Left ventricle myocardium superior (tissue), 1 donor: ENCODE measurements around the gene TOMM40. TPM values are rescaled to one million over a fixed set of nuclear protein-coding genes. Genes with fewer than 3 reads are reported as not detected.
"Not testable (repeated sequence)": the region's sequence is repeated elsewhere in the genome, so short reads cannot be mapped to it uniquely, and the experiment has no call there.

Experiments used
- ATAC-seq: fragments of 200-7000 bp; cut with Tn5 transposase; one replicate; pipeline ENCODE4 v1.9.1; 2020; ENCODE audit warnings: mild to moderate bottlenecking, moderate library complexity
- DNase-seq: peaks from one replicate; pipeline ENCODE4 v3.0.0-alpha.2; 2020
- intact Hi-C: fragments of 100-400 bp; cut with micrococcal nuclease; formaldehyde crosslinking; loops from one replicate; pipeline ENCODE4 v1.11.0; 2022
- total RNA-seq: library from RNA; stranded (reverse); fragmentation: NEBNext Ultra II Directional; extraction: Animal tissue kit (Norgen Biotek cat#: 25700); gene quantifications from one replicate; pipeline ENCODE4 v1.2.1, GENCODE V29; 2021
- donor health status: DM: no; HTN: yes; CAD: no; lungs with severe emphysema.

Gene TOMM40
- total RNA-seq, 1 donor from 2014 or later: 49.8 TPM

DNA sequence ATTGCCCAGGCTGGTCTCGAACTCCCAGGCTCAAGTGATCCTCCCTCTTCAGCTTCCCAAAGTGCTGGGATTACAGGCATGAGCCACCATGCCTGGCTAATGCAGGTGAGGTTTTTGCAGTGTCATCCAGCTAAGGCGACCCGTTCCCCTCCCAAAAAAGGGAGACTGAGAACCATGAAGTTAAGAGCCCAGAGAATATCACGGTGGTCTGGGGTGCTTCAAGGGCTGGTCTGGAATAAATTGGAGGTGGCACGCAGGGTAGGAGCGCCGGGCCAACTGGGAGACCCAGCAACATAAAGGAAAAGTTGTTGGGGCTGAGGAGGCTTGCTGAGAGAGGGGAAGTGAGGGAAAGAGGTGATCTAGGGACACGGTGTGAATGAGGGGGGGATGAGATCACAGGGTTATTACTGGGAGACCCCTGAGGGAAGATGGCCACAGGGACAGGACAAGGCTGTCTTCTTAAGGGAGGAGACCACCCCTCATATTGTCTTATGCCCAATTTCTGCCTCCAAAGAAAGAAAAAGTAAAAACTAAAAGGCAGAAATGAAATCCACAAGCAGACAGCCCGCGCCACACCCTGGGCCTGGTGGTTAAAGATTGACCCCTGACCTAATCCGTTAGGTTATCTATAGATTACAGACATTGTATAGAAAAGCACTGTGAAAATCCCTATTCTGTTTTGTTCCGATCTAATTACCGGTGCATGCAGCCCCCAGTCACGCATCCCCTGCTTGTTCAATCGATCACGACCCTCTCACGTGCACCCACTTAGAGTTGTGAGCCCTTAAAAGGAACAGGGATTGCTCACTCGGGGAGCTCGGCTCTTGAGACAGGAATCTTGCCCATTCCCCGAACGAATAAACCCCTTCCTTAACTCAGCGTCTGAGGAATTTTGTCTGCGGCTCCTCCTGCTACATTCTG, 22.7 kb downstream of the TOMM40 start:
- ATAC-seq, DNase-seq, intact Hi-C loops: not testable (repeated sequence)

DNA sequence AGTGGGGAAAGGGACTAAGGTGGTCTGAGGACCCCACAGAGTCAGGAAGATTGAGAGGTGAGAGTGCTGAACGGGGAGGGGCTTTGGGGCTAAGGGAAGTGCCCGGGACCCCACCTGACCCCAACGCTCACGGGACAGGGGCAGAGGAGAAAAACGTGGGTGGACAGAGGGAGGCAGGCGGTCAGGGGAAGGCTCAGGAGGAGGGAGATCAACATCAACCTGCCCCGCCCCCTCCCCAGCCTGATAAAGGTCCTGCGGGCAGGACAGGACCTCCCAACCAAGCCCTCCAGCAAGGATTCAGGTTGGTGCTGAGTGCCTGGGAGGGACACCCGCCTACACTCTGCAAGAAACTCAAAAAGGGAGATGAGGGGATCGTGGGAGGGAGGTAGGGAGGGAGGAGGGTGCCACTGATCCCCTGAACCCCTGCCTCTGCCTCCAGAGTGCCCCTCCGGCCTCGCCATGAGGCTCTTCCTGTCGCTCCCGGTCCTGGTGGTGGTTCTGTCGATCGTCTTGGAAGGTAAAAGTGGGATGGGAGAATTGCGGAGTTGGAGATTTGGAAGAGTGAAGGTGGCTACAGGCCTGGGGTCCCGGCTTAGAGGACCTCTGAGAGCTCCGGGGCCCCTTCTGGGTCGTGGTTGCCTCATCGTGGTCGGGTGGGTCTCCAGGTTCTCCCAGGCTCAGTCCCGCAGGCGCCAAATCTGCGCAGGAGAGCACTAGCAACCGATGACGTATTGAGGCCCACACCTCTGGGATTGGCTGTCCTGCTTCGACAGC, 23.6 kb downstream of the TOMM40 start, which contains the start of gene APOC1:
APOC1 (plus strand) TSS at position 176 of the 774 bp plus-strand sequence; CDS start at position 460, 284 bp downstream.
- ATAC-seq (peak; percentile 93), DNase-seq (peak; percentile 88)
- intact Hi-C loops: not testable (repeated sequence)

GRCh38 chr19:44924243-44924725, 33.2 kb downstream of the TOMM40 start:
- intact Hi-C loops: no loop called here
- ATAC-seq (no peak), DNase-seq (no peak)

GRCh38 chr19:44925114-44925891, 34.2 kb downstream of the TOMM40 start:
- intact Hi-C loops: no loop called here
- DNase-seq (peak; percentile 84), ATAC-seq (peak; percentile 84)

DNA sequence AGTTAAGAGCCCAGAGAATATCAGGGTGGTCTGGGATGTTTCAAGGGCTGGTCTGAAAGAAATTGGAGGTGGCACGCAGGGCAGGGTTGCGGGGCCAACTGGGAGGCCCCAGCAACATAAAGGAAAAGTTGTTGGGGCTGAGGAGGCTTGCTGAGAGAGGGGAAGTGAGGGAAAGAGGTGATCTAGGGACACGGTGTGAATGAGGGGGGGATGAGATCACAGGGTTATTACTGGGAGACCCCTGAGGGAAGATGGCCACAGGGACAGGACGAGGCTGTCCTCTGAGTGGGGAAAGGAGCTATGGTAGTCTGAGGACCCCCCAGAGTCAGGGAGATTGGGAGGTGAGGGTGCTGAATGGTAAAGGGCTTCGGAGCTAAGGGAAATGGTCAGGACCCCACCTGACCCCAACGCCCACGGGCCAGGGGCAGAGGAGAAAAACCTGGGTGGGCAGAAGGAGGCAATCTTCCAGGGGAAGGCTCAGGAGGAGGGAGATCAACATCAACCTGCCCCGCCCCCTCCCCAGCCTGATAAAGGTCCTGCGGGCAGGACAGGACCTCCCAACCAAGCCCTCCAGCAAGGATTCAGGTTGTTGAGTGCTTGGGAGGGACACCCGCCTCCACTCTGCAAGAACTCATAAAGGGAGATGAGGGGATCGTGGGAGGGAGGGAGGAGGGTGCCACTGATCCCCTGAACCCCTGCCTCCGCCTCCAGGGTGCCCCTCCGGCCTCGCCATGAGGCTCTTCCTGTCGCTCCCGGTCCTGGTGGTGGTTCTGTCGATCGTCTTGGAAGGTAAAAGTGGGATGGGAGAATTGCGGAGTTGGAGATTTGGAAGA, 35.4 kb downstream of the TOMM40 start:
- peak; percentile 7 for ATAC-seq
- DNase-seq, intact Hi-C loops: not testable (repeated sequence)

DNA sequence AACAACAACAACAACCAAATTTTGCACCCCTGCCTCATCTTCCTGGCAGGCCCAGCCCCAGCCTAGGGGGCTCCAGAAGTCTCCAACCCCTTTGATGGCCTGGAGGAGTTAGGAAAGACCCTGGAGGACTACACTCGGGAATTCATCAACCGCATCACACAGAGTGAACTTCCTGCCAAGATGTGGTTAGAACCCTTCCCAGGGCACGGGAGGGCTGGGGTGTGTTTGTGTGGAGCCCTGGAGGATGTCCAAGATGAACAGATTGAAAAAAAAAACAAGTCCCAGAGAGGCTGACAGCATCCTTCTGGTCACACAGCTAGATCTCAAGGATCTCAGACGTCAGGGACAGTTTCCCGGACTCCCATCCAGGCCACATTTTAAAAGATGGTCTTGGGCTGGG, 36.7 kb downstream of the TOMM40 start:
- DNase-seq (no peak), ATAC-seq (no peak)
- intact Hi-C loops: no loop called here

- intact Hi-C loops: no loop called here
- ATAC-seq: no peak
Measured at GRCh38 chr19:44930088-44930487, 39.0 kb downstream of the TOMM40 start.

GRCh38 chr19:44931541-44931940, 40.5 kb downstream of the TOMM40 start:
- no peak for DNase-seq
- intact Hi-C loops: no loop called here
- no peak for ATAC-seq

More at GRCh38 chr19:44930088-44930487, 39.0 kb downstream of the TOMM40 start:
- DNase-seq: no peak

- ATAC-seq (no peak), DNase-seq (no peak)
- intact Hi-C loops: no loop called here
Measured at GRCh38 chr19:44939668-44940067, 48.6 kb downstream of the TOMM40 start.

- intact Hi-C loops: no loop called here
- DNase-seq (no peak), ATAC-seq (no peak)
Measured at GRCh38 chr19:44942067-44942571, 51.1 kb downstream of the TOMM40 start, which contains the start of gene APOC4. Gene APOC4 (plus strand): TSS chr19:44942237. CDS start chr19:44942278, 41 bp downstream.

DNA sequence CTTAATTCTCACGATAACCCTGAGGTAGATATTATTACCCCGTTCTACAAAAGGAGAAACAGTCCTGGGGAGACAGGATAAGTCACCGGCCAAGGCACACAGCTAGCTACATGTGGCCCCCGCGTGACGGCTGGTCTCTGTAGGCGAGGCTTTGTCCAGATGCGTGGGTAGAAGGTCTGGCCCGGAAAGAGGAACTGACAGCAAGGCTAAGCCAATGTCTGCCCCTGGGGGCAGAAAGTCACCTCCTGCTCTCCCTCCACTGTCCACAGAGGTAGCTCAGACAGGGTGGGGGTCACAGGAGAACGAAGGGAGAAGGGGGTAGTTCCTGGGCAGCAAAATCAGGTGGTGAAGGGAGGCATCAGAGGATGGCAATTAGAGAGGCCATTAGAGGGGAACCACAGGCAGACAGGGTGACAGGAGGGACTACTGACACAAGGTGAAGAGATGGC, 52.8 kb downstream of the TOMM40 start:
- intact Hi-C loops: no loop called here
- DNase-seq (peak; percentile 57), ATAC-seq (peak; percentile 56)

DNA sequence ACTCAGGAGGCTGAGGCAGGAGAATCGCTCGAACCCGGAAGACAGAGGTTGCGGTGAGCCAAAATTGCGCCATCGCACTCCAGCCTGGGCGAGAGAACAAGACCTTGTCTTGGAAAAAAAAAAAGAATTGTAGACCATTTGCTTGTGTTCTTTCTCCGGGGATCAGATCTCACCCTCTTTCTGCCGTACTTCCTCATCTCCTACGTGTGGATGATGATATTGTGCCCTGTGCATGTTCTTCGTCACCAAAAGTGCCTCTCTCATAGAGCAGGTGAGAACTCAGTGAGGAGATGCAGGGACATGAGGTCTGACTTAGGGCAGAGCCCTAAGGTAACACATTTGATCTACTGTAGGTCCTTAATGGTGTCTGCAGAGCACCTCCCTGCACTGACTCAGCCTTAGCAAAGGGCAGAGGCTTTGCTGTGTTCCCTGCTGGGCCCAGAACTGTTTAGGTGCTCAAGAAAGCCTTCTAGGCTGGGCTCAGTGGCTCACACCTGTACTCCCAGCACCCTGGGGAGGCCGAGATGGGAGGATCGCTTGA, 56.1 kb downstream of the TOMM40 start:
- DNase-seq (no peak), ATAC-seq (no peak)
- intact Hi-C loops: no loop called here

DNA sequence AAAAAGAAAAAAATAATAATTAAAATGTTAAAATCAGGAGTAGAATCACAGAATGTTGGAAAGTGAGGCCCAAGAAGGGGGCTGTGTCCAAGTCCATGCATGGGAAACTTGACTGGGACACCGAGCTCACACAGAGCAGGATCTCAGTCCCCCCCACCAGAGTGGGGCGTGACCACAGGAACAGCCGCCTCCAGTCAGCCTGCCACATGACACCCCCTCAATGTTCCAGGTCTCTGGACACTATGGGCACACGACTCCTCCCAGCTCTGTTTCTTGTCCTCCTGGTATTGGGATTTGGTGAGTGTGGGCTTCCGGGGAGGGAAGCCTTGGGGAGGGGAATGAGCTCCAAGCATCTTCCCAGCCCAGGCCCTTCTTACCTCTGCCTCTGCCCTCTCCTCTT, 57.2 kb downstream of the TOMM40 start:
- intact Hi-C loops: no loop called here
- no peak for ATAC-seq
- no peak for DNase-seq

GRCh38 chr19:44948763-44949374, 57.8 kb downstream of the TOMM40 start:
- no peak for DNase-seq
- intact Hi-C loops: no loop called here

GRCh38 chr19:44949550-44949949, 58.5 kb downstream of the TOMM40 start:
- ATAC-seq: no peak
- intact Hi-C loops: no loop called here
- DNase-seq: no peak

More at GRCh38 chr19:44948763-44949374, 57.8 kb downstream of the TOMM40 start:
- ATAC-seq: no peak

DNA sequence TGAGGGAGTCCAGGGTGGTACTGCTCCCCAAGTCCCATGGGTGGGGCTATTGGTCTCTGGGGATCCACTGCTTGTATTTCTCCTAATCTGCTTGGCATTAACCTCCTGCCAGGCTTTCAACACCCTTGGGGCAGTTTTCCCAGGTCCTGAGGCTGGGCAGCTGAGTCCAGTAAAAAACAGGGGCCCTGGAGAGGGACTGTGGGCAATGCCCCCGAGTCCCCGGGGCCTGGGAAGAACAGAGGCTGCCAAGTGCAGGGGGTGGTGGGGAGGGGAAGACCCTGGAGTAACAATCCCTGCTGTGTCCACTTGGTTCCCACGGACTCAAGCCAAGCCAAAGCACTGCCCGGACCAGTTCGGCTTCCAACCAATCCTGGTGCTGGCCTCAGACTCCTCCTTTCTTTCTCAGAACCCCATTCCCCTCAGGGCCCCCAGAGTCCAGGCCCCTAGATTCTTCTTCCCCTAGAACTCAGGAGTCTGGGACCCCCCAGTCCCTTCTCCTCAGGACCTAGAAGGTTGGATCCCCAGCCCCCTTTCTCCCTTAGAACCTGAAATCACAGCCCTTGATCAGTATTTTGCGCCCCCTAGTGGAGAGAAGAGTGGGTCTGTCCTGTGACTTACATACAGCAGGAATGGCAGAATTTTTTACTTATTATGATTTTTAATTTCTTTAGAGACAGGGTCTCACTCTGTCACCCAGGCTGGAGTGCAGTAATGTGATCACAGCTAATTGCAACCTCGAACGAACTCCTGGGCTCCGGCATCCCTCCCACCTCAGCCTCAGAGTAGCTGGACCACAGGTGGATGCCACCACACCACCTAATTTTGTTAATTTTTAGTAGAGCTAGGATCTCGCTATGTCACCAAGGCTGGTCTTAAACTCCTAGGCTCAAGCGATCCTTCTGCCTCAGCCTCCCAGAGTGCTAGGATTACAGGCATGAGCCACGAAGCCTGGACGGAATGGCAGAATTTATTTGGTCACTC, 60.4 kb downstream of the TOMM40 start:
- ATAC-seq (no peak), DNase-seq (no peak)

More for the DNA sequence above, 60.4 kb downstream of the TOMM40 start:
- intact Hi-C loops: loop anchor here (5.0 kb wide), 1 partner anchor 49 kb away; no protein-coding TSS in a partner anchor
